GM12878 (cell line): Measurements from ENCODE around the gene KAZN. TPM values are rescaled to one million over a fixed set of nuclear protein-coding genes. Genes with fewer than 3 reads are reported as not detected.
A peak's percentile ranks its signal among the peaks of the same experiment; 100 is the strongest.

ENCODE experiments used
- ATAC-seq: fragments of 200-7000 bp; cut with Tn5 transposase; 3 replicates; pipeline ENCODE4 v1.9.1; 2020; ENCODE audit warnings: mild to moderate bottlenecking, moderate library complexity
- BruUV-seq: library from RNA; stranded (reverse); fragments of 400-500 nt; replicated peaks from 2 replicates; lab custom pipeline; 2021; lab: Mats Ljungman, UMichigan
- CTCF ChIA-PET: fragments of 300-600 bp; sonication (Branson Sonifier 250); formaldehyde crosslinking; extraction: SDS; loops from one replicate; lab custom pipeline; 2021; ENCODE audit warnings: inconsistent platforms; lab: Yijun Ruan, JAX
- POLR2A ChIA-PET: fragments of 350-600 bp; formaldehyde crosslinking; extraction: SDS; loops from one replicate; lab custom pipeline; 2021; ENCODE audit warnings: inconsistent platforms; lab: Charles Lee
- RAD21 ChIA-PET: fragments of 300-600 bp; sonication (Branson Sonifier 250); formaldehyde crosslinking; loops from one replicate; lab custom pipeline; 2023; ENCODE audit warnings: antibody characterized with exemption; ENCODE audit not compliant: unreplicated experiment; lab: Charles Lee
- SMC1A ChIA-PET: fragments of 300-600 bp; sonication (Branson Sonifier 250); formaldehyde crosslinking; loops from one replicate; lab custom pipeline; 2023; ENCODE audit not compliant: unreplicated experiment, uncharacterized antibody; lab: Charles Lee
- DNase-seq: peaks from one replicate; pipeline ENCODE4 v3.0.0-alpha.2; 2011; ENCODE audit warnings: low read depth, low spot score
- FAIRE-seq: peaks from 3 replicates; lab custom pipeline; 2011; peaks lifted over from hg19 to GRCh38; lab: Jason Lieb, UNC
- H2AFZ ChIP-seq: 2 replicates; pipeline ENCODE4 v1.6.0; 2011; ENCODE audit warnings: low read depth, low read length, control low read depth; ENCODE audit not compliant: control insufficient read depth
- H3K27ac ChIP-seq: 2 replicates; pipeline ENCODE4 v1.5.1; 2011; ENCODE audit warnings: control low read depth; ENCODE audit not compliant: control insufficient read depth, insufficient read depth
- H3K27me3 ChIP-seq, 2 experiments: replicated peaks in 1 of 2; 2 replicates each; pipeline versions ENCODE4 v1.6.0 to v1.6.1; 2011; ENCODE audit warnings: low read length in 1 of 2; ENCODE audit not compliant: control insufficient read depth in 2 of 2, insufficient read depth in 2 of 2
- H3K36me3 ChIP-seq, 2 experiments: 2 replicates each; pipeline ENCODE4 v1.5.1; 2011; ENCODE audit warnings: low read length in 1 of 2; ENCODE audit not compliant: control insufficient read depth in 2 of 2, insufficient read depth in 2 of 2
- H3K4me1 ChIP-seq: 2 replicates; pipeline ENCODE4 v1.6.1; 2011; ENCODE audit warnings: mild to moderate bottlenecking, low read length, moderate library complexity, mixed read lengths; ENCODE audit not compliant: control insufficient read depth, insufficient read depth
- H3K4me2 ChIP-seq: 2 replicates; pipeline ENCODE4 v1.6.0; 2011; ENCODE audit warnings: control low read depth; ENCODE audit not compliant: control insufficient read depth, insufficient read depth
- H3K4me3 ChIP-seq: fragments of 200-600 bp; sonication (generic); 2 replicates; pipeline ENCODE4 v1.5.1; 2016
- H3K79me2 ChIP-seq: 2 replicates; pipeline ENCODE4 v1.6.0; 2011; ENCODE audit warnings: low read length; ENCODE audit not compliant: control insufficient read depth, insufficient read depth
- H3K9ac ChIP-seq: 2 replicates; pipeline ENCODE4 v1.8.0; 2011; ENCODE audit warnings: low read length, control low read depth, mixed read lengths; ENCODE audit not compliant: control insufficient read depth, insufficient read depth
- H3K9me3 ChIP-seq: replicated peaks from 3 replicates; pipeline ENCODE4 v1.5.1; 2011; ENCODE audit warnings: mild to moderate bottlenecking, low read length; ENCODE audit not compliant: control insufficient read depth, insufficient read depth
- H4K20me1 ChIP-seq: 2 replicates; pipeline ENCODE4 v1.6.0; 2011; ENCODE audit not compliant: control insufficient read depth, insufficient read depth
- CHD4 ChIP-seq: fragments of 200-600 bp; sonication (generic); IDR thresholded peaks from 2 replicates; pipeline ENCODE4 v1.6.1; 2016; ENCODE audit warnings: mild to moderate bottlenecking
- KLF5 ChIP-seq: fragments of 450-650 bp; IDR thresholded peaks from 2 replicates; pipeline ENCODE4 v1.6.1; 2014; ENCODE audit warnings: mild to moderate bottlenecking; ENCODE audit not compliant: partially characterized antibody
- MLLT1 ChIP-seq: fragments of 450-650 bp; IDR thresholded peaks from 2 replicates; pipeline ENCODE4 v1.6.1; 2016; ENCODE audit warnings: mild to moderate bottlenecking
- RAD21 ChIP-seq: IDR thresholded peaks from 2 replicates; pipeline ENCODE4 v1.6.1; 2011; ENCODE audit warnings: mild to moderate bottlenecking, low read depth, low read length, moderate library complexity; ENCODE audit not compliant: insufficient read depth
- RFX5 ChIP-seq: IDR thresholded peaks from 2 replicates; pipeline ENCODE4 v1.6.1; 2011; ENCODE audit warnings: low read depth, low read length, improper control_type of control experiment
- SIN3A ChIP-seq: IDR thresholded peaks from 2 replicates; pipeline ENCODE4 v1.6.1; 2012; ENCODE audit warnings: low read depth, low read length, improper control_type of control experiment
- SMAD1 ChIP-seq: fragments of 450-650 bp; IDR thresholded peaks from 2 replicates; pipeline ENCODE4 v1.6.1; 2018; ENCODE audit warnings: mild to moderate bottlenecking, low read depth; ENCODE audit not compliant: partially characterized antibody
- SMC3 ChIP-seq: IDR thresholded peaks from 2 replicates; pipeline ENCODE4 v1.6.1; 2011; ENCODE audit warnings: low read length, improper control_type of control experiment, borderline replicate concordance
- YY1 ChIP-seq: IDR thresholded peaks from 2 replicates; pipeline ENCODE4 v1.6.1; 2011; ENCODE audit warnings: low read depth, mild to moderate bottlenecking, low read length
- WGBS: methylation state at CpG from one replicate; pipeline ENCODE4 v1.1.6; 2016; ENCODE audit warnings: low lambda C conversion rate; ENCODE audit not compliant: insufficient replicate concordance, insufficient coverage; ENCODE audit errors: missing lambda C conversion rate; 5-methylcytosine and 5-hydroxymethylcytosine counted together
- in situ Hi-C: fragments of 300-500 bp; cut with MboI; formaldehyde crosslinking; loops from 9 replicates; pipeline ENCODE4 v1.14.3; 2018; ENCODE audit warnings: mixed read lengths
- intact Hi-C: fragments of 100-400 bp; cut with micrococcal nuclease; formaldehyde crosslinking; loops from one replicate; pipeline ENCODE4 v1.14.2; 2022; ENCODE audit not compliant: unreplicated experiment
- polyA plus RNA-seq, 11 experiments: library from polyadenylated mRNA; depleted of rRNA in 4 of 11; unstranded in 6 of 11; stranded (reverse) in 5 of 11; fragments of >200 nt; fragmentation: Nextera tagmentation in 4 of 11; fragmentation: Illumina TruSeq in 1 of 11; extraction: Ambion mirVana in 4 of 11; extraction: Trizol in 1 of 11; gene quantifications; 1 replicate in 1 of 11; 2 replicates in 10 of 11; pipeline versions ENCODE4 v1.2.1 to v1.2.3, GENCODE V29; 2011 to 2016; ENCODE audit warnings: inconsistent platforms in 2 of 11, missing spikeins in 2 of 11, low read depth in 1 of 11
- total RNA-seq, 4 experiments: library from RNA; depleted of rRNA in 3 of 4; stranded (reverse); fragments of >200 nt in 3 of 4; fragmentation: Illumina TruSeq in 1 of 4; extraction: Trizol in 1 of 4; gene quantifications; 2 replicates each; pipeline versions ENCODE4 v1.2.1 to v1.2.3, GENCODE V29; 2013 to 2021
- TF ChIP-seq, protein P1 (sequence below), 3 experiments: IDR thresholded peaks in 2 of 3; conservative IDR thresholded peaks in 1 of 3; 2 replicates each; pipeline ENCODE4 v1.5.1; 2011; ENCODE audit warnings: low read depth in 3 of 3, low read length in 3 of 3, mild to moderate bottlenecking in 3 of 3, control low read depth in 2 of 3, moderate library complexity in 2 of 3, inconsistent platforms in 1 of 3, mixed read lengths in 1 of 3; ENCODE audit not compliant: control insufficient read depth in 2 of 3, insufficient read depth in 1 of 3; ENCODE audit errors: extremely low read depth in 1 of 3

KAZN gene
- total and polyA plus RNA-seq, 10 of the 15 experiments (the other 5 are each of a cell fraction or from before 2014, with no cell fraction given) = 0.72 to 4.0 (median 1.2) TPM

DNA sequence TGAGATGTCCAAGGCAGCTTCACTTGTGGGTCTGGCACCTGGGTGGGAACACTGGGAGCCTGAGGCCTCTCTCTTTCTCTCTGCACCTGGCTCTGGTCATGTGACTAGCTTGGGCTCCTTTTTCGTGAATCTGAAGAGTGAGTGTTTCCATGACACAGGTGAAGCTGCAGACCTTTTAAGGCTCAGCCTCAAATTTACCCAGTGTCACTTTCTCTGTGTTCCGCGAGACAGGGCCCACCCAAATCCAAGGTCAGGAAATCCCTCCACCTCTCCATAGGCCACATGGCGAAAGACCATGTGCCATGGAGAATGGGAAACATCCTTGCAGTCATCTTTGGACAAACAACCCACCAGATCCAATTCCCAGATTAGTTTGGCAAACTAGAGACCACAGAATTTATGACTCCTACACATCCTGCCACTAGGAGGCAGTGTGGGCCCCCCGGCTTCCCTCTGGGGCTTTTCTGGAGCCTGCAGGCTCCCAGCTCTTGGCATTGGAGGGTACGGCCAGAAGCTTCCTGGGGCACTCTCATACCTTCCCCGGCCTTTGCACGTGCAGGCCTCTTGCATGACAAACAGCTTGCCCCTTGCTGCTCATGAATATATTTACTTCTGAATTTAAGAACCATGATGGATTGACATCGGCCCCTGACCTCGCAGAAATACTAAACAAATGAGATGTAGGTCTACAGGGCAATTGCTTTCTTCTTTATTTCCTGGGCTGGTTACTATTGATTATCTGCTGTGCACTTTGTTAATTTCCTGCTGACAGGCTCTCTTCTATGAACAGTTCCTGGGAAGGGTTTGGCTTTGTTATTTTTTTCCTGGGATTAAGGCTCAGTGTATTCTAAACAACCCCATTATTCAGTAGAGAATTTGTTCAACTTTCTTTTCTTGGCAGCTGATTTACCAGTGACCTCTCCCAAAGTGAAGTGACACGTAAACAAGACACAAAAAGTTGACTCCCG is 180.7 kb downstream of the KAZN start:
- DNase-seq (no peak), FAIRE-seq (no peak), ATAC-seq (peak; percentile 48; the same call in 1 of the 3 replicates)
- ChIA-PET CTCF (interaction anchor here (0.6 to 5.0 kb wide), 28 partner anchors 9 to 525 kb away, joined by 3 to 26 read pairs (median 4); no protein-coding TSS in a partner anchor), SMC1A (interaction anchor here (0.6 to 2.3 kb wide), 7 partner anchors 7 to 248 kb away, joined by 3 to 9 read pairs (median 5); no protein-coding TSS in a partner anchor), POLR2A (no interaction called here), RAD21 (interaction anchor here (1.1 to 2.6 kb wide), 3 partner anchors 138 to 248 kb away, joined by 4 to 10 read pairs (median 5); no protein-coding TSS in a partner anchor)
- in situ Hi-C loops = no loop called here
- H3K79me2 ChIP-seq = no peaks in the 10 kb centered on the region
- no TSS peak for BruUV-seq
- no peak overlapping the region for H3K4me3 ChIP-seq
- H2AFZ ChIP-seq = no peak overlapping the region
- H3K36me3 ChIP-seq = no peaks in the 10 kb centered on the region
- H3K9ac ChIP-seq = no peak overlapping the region
- H3K4me2 ChIP-seq = no peak overlapping the region
- WGBS = 31% methylated on average over 12 of the region's 12 CpGs
- no peak overlapping the region for H3K27ac ChIP-seq
- no peaks in the 10 kb centered on the region for H3K4me1 ChIP-seq
- intact Hi-C loops = loop anchor here (5.0 kb wide), 2 partner anchors 268 to 323 kb away; no protein-coding TSS in a partner anchor
- H3K9me3 ChIP-seq = no peaks in the 10 kb centered on the region
- TF ChIP-seq SMC3 (peak; percentile 57; the same call in 1 of the 2 replicates), MLLT1 (no peak), SMAD1 (no peak), CHD4 (no peak), KLF5 (no peak), RFX5 (no peak), RAD21 (peak; percentile 55), YY1 (0 out of 2 replicates have a peak, but pooled peaks have one; percentile 13), SIN3A (no peak)
- TF ChIP-seq, protein P1, sequence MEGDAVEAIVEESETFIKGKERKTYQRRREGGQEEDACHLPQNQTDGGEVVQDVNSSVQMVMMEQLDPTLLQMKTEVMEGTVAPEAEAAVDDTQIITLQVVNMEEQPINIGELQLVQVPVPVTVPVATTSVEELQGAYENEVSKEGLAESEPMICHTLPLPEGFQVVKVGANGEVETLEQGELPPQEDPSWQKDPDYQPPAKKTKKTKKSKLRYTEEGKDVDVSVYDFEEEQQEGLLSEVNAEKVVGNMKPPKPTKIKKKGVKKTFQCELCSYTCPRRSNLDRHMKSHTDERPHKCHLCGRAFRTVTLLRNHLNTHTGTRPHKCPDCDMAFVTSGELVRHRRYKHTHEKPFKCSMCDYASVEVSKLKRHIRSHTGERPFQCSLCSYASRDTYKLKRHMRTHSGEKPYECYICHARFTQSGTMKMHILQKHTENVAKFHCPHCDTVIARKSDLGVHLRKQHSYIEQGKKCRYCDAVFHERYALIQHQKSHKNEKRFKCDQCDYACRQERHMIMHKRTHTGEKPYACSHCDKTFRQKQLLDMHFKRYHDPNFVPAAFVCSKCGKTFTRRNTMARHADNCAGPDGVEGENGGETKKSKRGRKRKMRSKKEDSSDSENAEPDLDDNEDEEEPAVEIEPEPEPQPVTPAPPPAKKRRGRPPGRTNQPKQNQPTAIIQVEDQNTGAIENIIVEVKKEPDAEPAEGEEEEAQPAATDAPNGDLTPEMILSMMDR (IDR thresholded peaks at IDR 0.05 in 2 of 3, conservative IDR thresholded peaks at IDR 0.05 in 1 of 3; ENCODE audit: control insufficient read depth in 2 of 3, extremely low read depth in 1 of 3, insufficient read depth in 1 of 3, low read depth in 3 of 3, low read length in 3 of 3) = peak; percentile 49 to 75 (median 73)
- H4K20me1 ChIP-seq = no peaks in the 10 kb centered on the region
- no peaks in the 10 kb centered on the region for H3K27me3 ChIP-seq
